GM12873 (cell line): Measurements from ENCODE around the gene CDC42BPA.

Source experiments
- CTCF ChIP-seq: IDR thresholded peaks from 2 replicates; pipeline ENCODE4 v1.5.1; 2012; ENCODE audit warnings: low read depth, mild to moderate bottlenecking, moderate library complexity, low read length, control low read depth; ENCODE audit not compliant: insufficient read depth; ENCODE audit errors: missing control alignments

Gene CDC42BPA

GRCh38 chr1:227185291-227185690 is 133.0 kb downstream of the CDC42BPA start:
- no peak for TF ChIP-seq CTCF

- no peak for TF ChIP-seq CTCF
These were observed 136.3 kb downstream of the CDC42BPA start for GRCh38 chr1:227182012-227182411.

- TF ChIP-seq CTCF = no peak
These were observed 142.7 kb downstream of the CDC42BPA start for GRCh38 chr1:227175611-227176010.

GRCh38 chr1:227174164-227174563 is 144.1 kb downstream of the CDC42BPA start:
- no peak for TF ChIP-seq CTCF

- TF ChIP-seq CTCF = no peak
These were observed 147.7 kb downstream of the CDC42BPA start for GRCh38 chr1:227170361-227171166.

- no peak for TF ChIP-seq CTCF
These were observed 148.9 kb downstream of the CDC42BPA start for GRCh38 chr1:227169343-227169742.

- no peak for TF ChIP-seq CTCF
These were observed 150.8 kb downstream of the CDC42BPA start for GRCh38 chr1:227167276-227168101.
